ENCODE results near the gene EML6. TPM values are rescaled to one million over a fixed set of nuclear protein-coding genes. Genes with fewer than 3 reads are reported as not detected.
A peak's percentile ranks its signal among the peaks of the same experiment; 100 is the strongest.

EML6 gene
- total and polyA plus RNA-seq, 5 donors from 2014 or later: 0.06 to 0.59 (median 0.33) TPM; not detected in 1

GRCh38 chr2:54789878-54790277 is 66.4 kb downstream of the EML6 start:
- DNase-seq (no peak), ATAC-seq (ENCODE audit: low read depth in 2 of 2) (no peak)
- Histone ChIP-seq H3K4me3 (ENCODE audit: low read depth, low read length) (no peak overlapping the region), H3K4me1 (ENCODE audit: control insufficient read depth, insufficient read depth, low read length, poor library complexity, severe bottlenecking) (no peaks in the 10 kb centered on the region), H3K36me3 (ENCODE audit: control insufficient read depth, insufficient read depth, low read length) (no peaks in the 10 kb centered on the region), H3K9me3 (ENCODE audit: control insufficient read depth in 2 of 2, low read length in 2 of 2) (no peaks in the 10 kb centered on the region), H3K27ac (ENCODE audit: insufficient read depth, low read length, poor library complexity, severe bottlenecking) (no peak overlapping the region), H3K27me3 (ENCODE audit: control insufficient read depth, insufficient read depth, low read length) (peaks cover 3% of the 10 kb centered on the region)
- Mint-ChIP-seq H3K27me3 (peaks cover 2% of the 10 kb centered on the region), H3K4me1 (no peaks in the 10 kb centered on the region), H3K36me3 (no peaks in the 10 kb centered on the region), H3K9me3 (peaks cover 0 to 2% (median 0%) of the 10 kb centered on the region in 7 donors), H3K4me3 (no peak overlapping the region), H3K27ac (no peak overlapping the region)

GRCh38 chr2:54791831-54792230 is 68.4 kb downstream of the EML6 start:
- no peak for ATAC-seq (ENCODE audit: low read depth in 2 of 2)
- no peak overlapping the region for H3K27ac Mint-ChIP-seq
- no peaks in the 10 kb centered on the region for H3K36me3 Mint-ChIP-seq
- Histone ChIP-seq H3K9me3 (ENCODE audit: control insufficient read depth in 2 of 2, low read length in 2 of 2) (no peaks in the 10 kb centered on the region), H3K27me3 (ENCODE audit: control insufficient read depth, insufficient read depth, low read length) (peaks cover 6% of the 10 kb centered on the region), H3K4me3 (ENCODE audit: low read depth, low read length) (no peak overlapping the region), H3K36me3 (ENCODE audit: control insufficient read depth, insufficient read depth, low read length) (no peaks in the 10 kb centered on the region), H3K27ac (ENCODE audit: insufficient read depth, low read length, poor library complexity, severe bottlenecking) (no peak overlapping the region), H3K4me1 (ENCODE audit: control insufficient read depth, insufficient read depth, low read length, poor library complexity, severe bottlenecking) (no peaks in the 10 kb centered on the region)
- H3K9me3 Mint-ChIP-seq: peaks cover 0 to 2% (median 0%) of the 10 kb centered on the region in 7 donors
- H3K4me1 Mint-ChIP-seq: no peaks in the 10 kb centered on the region
- DNase-seq: no peak
- H3K27me3 Mint-ChIP-seq: peaks cover 11% of the 10 kb centered on the region
- no peak overlapping the region for H3K4me3 Mint-ChIP-seq

- peaks cover 0 to 2% (median 0%) of the 10 kb centered on the region in 7 donors for H3K9me3 Mint-ChIP-seq
- DNase-seq (no peak), ATAC-seq (ENCODE audit: low read depth in 2 of 2) (no peak)
- H3K36me3 Mint-ChIP-seq: no peaks in the 10 kb centered on the region
- no peaks in the 10 kb centered on the region for H3K36me3 ChIP-seq (ENCODE audit: control insufficient read depth, insufficient read depth, low read length)
- H3K4me1 ChIP-seq (ENCODE audit: control insufficient read depth, insufficient read depth, low read length, poor library complexity, severe bottlenecking): no peaks in the 10 kb centered on the region
- no peak overlapping the region for H3K27ac Mint-ChIP-seq
- peaks cover 8% of the 10 kb centered on the region for H3K27me3 ChIP-seq (ENCODE audit: control insufficient read depth, insufficient read depth, low read length)
- H3K27me3 Mint-ChIP-seq: peaks cover 11% of the 10 kb centered on the region
- no peak overlapping the region for H3K27ac ChIP-seq (ENCODE audit: insufficient read depth, low read length, poor library complexity, severe bottlenecking)
- no peak overlapping the region for H3K4me3 Mint-ChIP-seq
- no peak overlapping the region for H3K4me3 ChIP-seq (ENCODE audit: low read depth, low read length)
- H3K4me1 Mint-ChIP-seq: no peaks in the 10 kb centered on the region
- no peaks in the 10 kb centered on the region for H3K9me3 ChIP-seq (ENCODE audit: control insufficient read depth in 2 of 2, low read length in 2 of 2)
These were observed 73.8 kb downstream of the EML6 start for GRCh38 chr2:54797307-54797706.

GRCh38 chr2:54801352-54801751 is 77.9 kb downstream of the EML6 start:
- no peak overlapping the region for H3K27ac ChIP-seq (ENCODE audit: insufficient read depth, low read length, poor library complexity, severe bottlenecking)
- no peaks in the 10 kb centered on the region for H3K36me3 ChIP-seq (ENCODE audit: control insufficient read depth, insufficient read depth, low read length)
- Mint-ChIP-seq H3K27me3 (peaks cover 13% of the 10 kb centered on the region), H3K36me3 (no peaks in the 10 kb centered on the region), H3K9me3 (peaks cover 0 to 5% (median 4%) of the 10 kb centered on the region in 7 donors), H3K4me3 (no peak overlapping the region), H3K4me1 (peaks cover 0 to 8% (median 2%) of the 10 kb centered on the region in 4 donors), H3K27ac (no peak overlapping the region)
- no peak overlapping the region for H3K4me3 ChIP-seq (ENCODE audit: low read depth, low read length)
- peaks cover 3% of the 10 kb centered on the region for H3K27me3 ChIP-seq (ENCODE audit: control insufficient read depth, insufficient read depth, low read length)
- DNase-seq (no peak), ATAC-seq (ENCODE audit: low read depth in 2 of 2) (no peak)
- H3K4me1 ChIP-seq (ENCODE audit: control insufficient read depth, insufficient read depth, low read length, poor library complexity, severe bottlenecking): no peaks in the 10 kb centered on the region
- H3K9me3 ChIP-seq (ENCODE audit: control insufficient read depth in 2 of 2, low read length in 2 of 2): no peaks in the 10 kb centered on the region

GRCh38 chr2:54803783-54804751 is 80.6 kb downstream of the EML6 start:
- H3K9me3 Mint-ChIP-seq: peaks cover 0 to 5% (median 4%) of the 10 kb centered on the region in 7 donors
- H3K4me3 ChIP-seq (ENCODE audit: low read depth, low read length): no peak overlapping the region
- H3K27me3 Mint-ChIP-seq: peaks cover 12% of the 10 kb centered on the region
- no peak overlapping the region for H3K27ac Mint-ChIP-seq
- H3K27ac ChIP-seq (ENCODE audit: insufficient read depth, low read length, poor library complexity, severe bottlenecking): no peak overlapping the region
- no peaks in the 10 kb centered on the region for H3K4me1 ChIP-seq (ENCODE audit: control insufficient read depth, insufficient read depth, low read length, poor library complexity, severe bottlenecking)
- DNase-seq (peak in 1 of 3 donors; percentile 14), ATAC-seq (ENCODE audit: low read depth in 2 of 2) (no peak)
- H3K36me3 Mint-ChIP-seq: no peaks in the 10 kb centered on the region
- no peaks in the 10 kb centered on the region for H3K36me3 ChIP-seq (ENCODE audit: control insufficient read depth, insufficient read depth, low read length)
- H3K4me1 Mint-ChIP-seq: peaks cover 0 to 8% (median 2%) of the 10 kb centered on the region in 4 donors
- H3K4me3 Mint-ChIP-seq: no peak overlapping the region
- no peaks in the 10 kb centered on the region for H3K9me3 ChIP-seq (ENCODE audit: control insufficient read depth in 2 of 2, low read length in 2 of 2)
- peaks cover 11% of the 10 kb centered on the region for H3K27me3 ChIP-seq (ENCODE audit: control insufficient read depth, insufficient read depth, low read length)

- Histone ChIP-seq H3K4me1 (ENCODE audit: control insufficient read depth, insufficient read depth, low read length, poor library complexity, severe bottlenecking) (no peaks in the 10 kb centered on the region), H3K4me3 (ENCODE audit: low read depth, low read length) (no peak overlapping the region), H3K36me3 (ENCODE audit: control insufficient read depth, insufficient read depth, low read length) (no peaks in the 10 kb centered on the region), H3K9me3 (ENCODE audit: control insufficient read depth in 2 of 2, low read length in 2 of 2) (no peaks in the 10 kb centered on the region), H3K27ac (ENCODE audit: insufficient read depth, low read length, poor library complexity, severe bottlenecking) (no peak overlapping the region), H3K27me3 (ENCODE audit: control insufficient read depth, insufficient read depth, low read length) (peaks cover 14% of the 10 kb centered on the region)
- Mint-ChIP-seq H3K4me3 (no peak overlapping the region), H3K9me3 (peaks cover 0 to 5% (median 4%) of the 10 kb centered on the region in 7 donors), H3K27ac (no peak overlapping the region), H3K4me1 (peaks cover 0 to 8% (median 2%) of the 10 kb centered on the region in 4 donors), H3K36me3 (no peaks in the 10 kb centered on the region), H3K27me3 (peaks cover 12% of the 10 kb centered on the region)
- DNase-seq (no peak), ATAC-seq (ENCODE audit: low read depth in 2 of 2) (no peak)
These were observed 81.8 kb downstream of the EML6 start for GRCh38 chr2:54805255-54805654.

GRCh38 chr2:54806975-54807374 is 83.5 kb downstream of the EML6 start:
- Histone ChIP-seq H3K4me3 (ENCODE audit: low read depth, low read length) (no peak overlapping the region), H3K27me3 (ENCODE audit: control insufficient read depth, insufficient read depth, low read length) (peaks cover 12% of the 10 kb centered on the region), H3K27ac (ENCODE audit: insufficient read depth, low read length, poor library complexity, severe bottlenecking) (no peak overlapping the region), H3K9me3 (ENCODE audit: control insufficient read depth in 2 of 2, low read length in 2 of 2) (no peaks in the 10 kb centered on the region), H3K36me3 (ENCODE audit: control insufficient read depth, insufficient read depth, low read length) (no peaks in the 10 kb centered on the region), H3K4me1 (ENCODE audit: control insufficient read depth, insufficient read depth, low read length, poor library complexity, severe bottlenecking) (no peaks in the 10 kb centered on the region)
- Mint-ChIP-seq H3K36me3 (no peaks in the 10 kb centered on the region), H3K27me3 (peaks cover 12% of the 10 kb centered on the region), H3K9me3 (peaks cover 0 to 5% (median 4%) of the 10 kb centered on the region in 7 donors), H3K27ac (peak overlapping the region in 1 of 3 donors; percentile 11), H3K4me1 (peaks cover 0 to 8% (median 2%) of the 10 kb centered on the region in 4 donors), H3K4me3 (no peak overlapping the region)
- ATAC-seq (ENCODE audit: low read depth in 2 of 2): no peak
- no peak for DNase-seq
